HPDE6-E6E7 (cell line): ENCODE results near the gene PLA2R1.

Experiments
- DNase-seq: peaks from one replicate; pipeline ENCODE4 v3.0.0; 2011; ENCODE audit warnings: missing footprints; ENCODE audit errors: extremely low spot score

Gene PLA2R1

GRCh38 chr2:160062292-160063005, at the start of gene PLA2R1:
TSS of gene PLA2R1 (minus strand) at chr2:160062615. CDS start at chr2:160062403, 212 bp downstream.
- DNase-seq = no peak

GRCh38 chr2:160110674-160111239, 48.3 kb upstream of the PLA2R1 start:
- no peak for DNase-seq

- peak; percentile 28 for DNase-seq
Measured at GRCh38 chr2:160109939-160110673, 47.7 kb upstream of the PLA2R1 start.

GRCh38 chr2:160109243-160109642, 46.8 kb upstream of the PLA2R1 start:
- DNase-seq = no peak

GRCh38 chr2:160108646-160109045, 46.2 kb upstream of the PLA2R1 start:
- DNase-seq = no peak

GRCh38 chr2:160105366-160105765, 43.0 kb upstream of the PLA2R1 start:
- DNase-seq = no peak

DNA sequence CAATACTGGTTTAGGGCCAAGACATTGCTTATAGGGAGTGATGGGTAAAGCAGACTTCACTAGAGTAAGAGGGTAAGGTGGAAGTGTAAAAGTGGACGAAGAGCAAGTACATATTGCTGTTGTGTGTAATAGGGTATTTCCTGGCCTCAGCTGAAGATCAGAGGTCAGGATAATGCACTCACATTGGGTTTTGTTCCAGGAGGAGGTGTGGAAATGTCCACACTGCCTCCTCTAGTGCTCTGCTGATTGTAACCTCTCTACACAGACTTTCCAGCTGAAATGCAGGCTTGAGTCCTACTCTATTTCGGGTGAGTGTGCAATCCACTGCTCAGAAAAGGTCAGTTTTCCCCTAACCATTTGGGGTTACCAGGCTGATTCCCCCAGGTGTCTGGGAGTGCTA, 41.7 kb upstream of the PLA2R1 start:
- DNase-seq = no peak

DNA sequence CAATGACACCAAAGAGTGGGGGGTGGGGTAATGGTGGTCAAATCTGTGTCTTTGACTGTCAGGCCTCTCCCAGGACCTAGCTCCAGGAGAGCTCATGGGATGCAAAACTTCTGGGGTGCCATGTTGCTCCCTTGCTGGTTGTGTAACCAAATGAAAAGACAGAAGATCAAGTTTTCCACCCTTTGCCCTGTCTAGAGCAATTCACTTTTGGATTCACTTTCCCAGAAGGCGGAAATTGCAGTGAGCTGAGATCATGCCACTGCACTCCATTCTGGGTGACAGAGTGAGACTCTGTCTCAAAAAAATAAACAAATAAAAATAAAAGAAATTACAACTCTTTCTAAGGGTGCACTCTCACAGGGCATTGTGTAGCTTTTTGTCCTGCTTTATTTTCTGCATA, 34.9 kb upstream of the PLA2R1 start:
- no peak for DNase-seq

DNA sequence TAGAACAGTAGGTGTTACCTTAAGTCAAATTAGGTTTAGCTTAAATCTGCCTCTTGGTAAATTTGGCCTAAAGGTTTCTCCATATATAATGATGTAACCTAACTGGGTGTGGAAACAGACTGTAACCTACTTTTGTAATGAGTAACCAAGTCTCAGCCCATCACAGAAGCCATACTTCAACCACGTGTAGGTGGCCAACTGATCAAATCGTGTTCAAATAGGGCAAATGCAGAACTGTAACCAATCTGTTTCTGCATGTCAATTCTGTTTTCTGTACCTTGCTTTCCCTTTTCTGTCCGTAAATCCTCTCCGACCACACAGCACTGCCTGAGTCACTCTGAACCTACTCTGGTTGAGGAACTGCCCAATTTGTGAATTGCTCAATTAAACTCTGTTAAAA, 34.0 kb upstream of the PLA2R1 start:
- no peak for DNase-seq

- no peak for DNase-seq
Measured at GRCh38 chr2:160092445-160092844, 30.0 kb upstream of the PLA2R1 start.

DNA sequence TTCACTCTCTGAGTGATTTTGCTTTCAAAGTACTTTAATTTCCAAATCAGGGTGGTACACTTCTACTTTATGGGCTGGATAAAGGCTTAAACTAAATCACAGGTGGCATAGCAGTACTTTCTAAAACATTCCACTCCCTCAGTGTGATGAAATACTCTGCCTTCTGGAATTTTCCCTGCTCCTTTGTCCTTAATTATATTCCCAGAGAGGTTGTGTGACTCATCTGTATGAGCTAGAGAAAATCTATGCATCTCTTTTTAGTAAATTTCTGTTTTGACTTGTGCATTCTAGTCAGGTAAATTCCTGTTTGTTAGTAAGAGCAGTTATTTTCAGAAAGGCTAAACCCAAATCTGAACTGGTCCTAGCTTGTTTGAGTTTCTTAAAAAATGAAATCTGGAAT, 29.0 kb upstream of the PLA2R1 start:
- peak; percentile 47 for DNase-seq

DNA sequence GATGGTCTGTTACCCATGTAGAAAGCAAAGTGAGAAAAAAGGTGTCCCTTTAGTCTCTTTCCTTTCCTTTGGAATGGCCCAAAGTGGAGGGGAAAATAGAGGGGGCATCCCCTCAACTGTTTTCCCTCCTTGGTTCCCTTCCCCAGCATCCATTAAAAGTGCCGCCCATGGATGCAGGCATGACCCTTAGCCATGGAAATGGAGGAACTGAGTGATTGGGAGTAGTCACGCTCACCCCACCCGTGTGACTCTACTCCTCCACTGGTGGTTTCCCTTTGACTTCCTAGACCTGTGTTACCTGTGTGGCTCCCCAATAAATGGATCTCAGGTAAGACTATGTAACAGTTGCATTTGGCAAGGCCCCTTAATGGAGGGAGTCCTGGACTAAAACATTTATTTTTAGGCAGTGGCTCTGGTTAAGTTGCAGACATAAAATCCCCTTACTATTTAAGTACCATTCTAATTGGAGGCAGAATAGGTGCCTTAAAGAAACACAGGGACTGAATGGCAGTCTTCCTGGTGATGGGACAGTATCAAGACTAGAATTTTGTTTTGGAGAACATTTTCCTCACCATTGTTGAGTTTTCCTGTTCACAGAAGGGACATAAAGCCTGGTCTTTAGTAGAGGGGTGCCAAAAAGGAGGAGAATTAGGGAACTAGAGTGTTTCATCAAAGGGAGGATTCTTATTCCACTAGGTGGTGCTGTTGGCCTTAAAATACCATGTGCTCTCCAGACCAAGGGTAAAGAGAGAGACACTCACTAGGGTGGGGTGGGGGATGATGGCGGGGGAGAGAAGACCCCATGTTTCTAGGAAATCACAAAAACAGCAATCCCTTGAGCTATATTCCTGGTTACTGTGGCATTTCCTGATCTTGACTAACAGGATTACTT, 25.7 kb upstream of the PLA2R1 start:
- DNase-seq = no peak

GRCh38 chr2:160085662-160086061, 23.2 kb upstream of the PLA2R1 start:
- DNase-seq = no peak

- no peak for DNase-seq
Measured at GRCh38 chr2:160077912-160078810, 15.7 kb upstream of the PLA2R1 start.

- no peak for DNase-seq
Measured at GRCh38 chr2:160076914-160077313, 14.5 kb upstream of the PLA2R1 start.

- DNase-seq = no peak
Measured at GRCh38 chr2:160076241-160076640, 13.8 kb upstream of the PLA2R1 start.

- peak; percentile 54 for DNase-seq
Measured at GRCh38 chr2:160075171-160075570, 12.8 kb upstream of the PLA2R1 start.

GRCh38 chr2:160073284-160073888, 11.0 kb upstream of the PLA2R1 start:
- DNase-seq = no peak

DNA sequence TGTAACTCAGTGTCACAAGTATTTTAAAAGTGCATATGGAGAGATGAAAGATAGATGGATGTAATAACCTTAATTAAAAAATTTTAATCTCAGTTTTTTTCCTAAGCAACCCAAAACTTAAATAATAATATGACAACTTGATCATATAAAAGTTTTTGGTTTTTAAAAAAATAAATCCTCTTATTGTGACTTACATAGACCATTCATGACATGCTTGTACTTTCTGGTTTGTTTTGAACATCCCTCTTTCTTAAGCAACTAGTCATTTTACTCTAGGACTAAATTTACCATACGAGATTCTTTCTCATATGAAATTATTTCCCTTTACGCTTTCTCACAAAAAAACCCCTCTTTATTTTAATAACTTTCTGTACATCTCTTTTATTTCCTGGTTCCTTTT, 6.5 kb upstream of the PLA2R1 start:
- DNase-seq = no peak

DNA sequence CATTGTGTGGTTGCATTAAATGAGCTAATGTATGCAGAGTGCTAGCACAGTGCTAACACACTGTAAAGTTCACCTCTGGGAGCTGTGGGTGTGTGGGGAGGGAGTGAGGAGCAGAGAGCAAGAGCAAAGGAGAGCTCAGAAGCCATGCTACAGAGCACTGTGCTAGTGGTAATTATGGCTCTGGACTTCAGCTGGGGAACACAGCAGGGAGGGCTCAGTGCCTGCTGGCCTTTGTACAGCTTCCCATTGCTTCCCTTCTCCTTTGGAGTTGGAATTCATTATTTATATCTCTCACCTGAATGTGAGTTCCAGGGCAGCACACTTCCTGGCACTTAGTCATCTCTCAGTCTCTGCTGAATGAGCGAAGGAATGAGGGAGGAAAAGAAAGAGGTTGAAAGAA, 2.5 kb upstream of the PLA2R1 start:
- DNase-seq = no peak
